ENCODE data around the gene CRNKL1.

DNA sequence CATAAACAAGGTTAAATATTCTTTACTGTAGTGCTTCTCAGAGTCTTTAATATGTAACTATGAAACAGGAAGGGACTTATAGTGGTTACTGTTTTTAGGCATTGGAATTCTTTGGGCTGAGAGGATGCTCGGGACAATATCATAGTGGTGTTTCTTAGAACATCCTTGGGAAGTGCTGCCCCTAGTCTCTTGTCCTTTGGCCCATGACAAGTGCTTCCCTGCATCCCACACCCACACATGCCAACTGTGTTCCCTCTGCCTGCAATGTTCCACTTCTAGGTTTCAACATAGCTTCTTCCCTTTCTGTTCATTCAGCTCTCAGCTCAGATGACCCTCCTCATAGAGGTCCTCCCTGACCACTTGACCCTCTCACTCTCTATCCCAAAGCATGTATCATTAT is 37.7 kb upstream of the CRNKL1 start:
- TF ChIP-seq, protein P1, sequence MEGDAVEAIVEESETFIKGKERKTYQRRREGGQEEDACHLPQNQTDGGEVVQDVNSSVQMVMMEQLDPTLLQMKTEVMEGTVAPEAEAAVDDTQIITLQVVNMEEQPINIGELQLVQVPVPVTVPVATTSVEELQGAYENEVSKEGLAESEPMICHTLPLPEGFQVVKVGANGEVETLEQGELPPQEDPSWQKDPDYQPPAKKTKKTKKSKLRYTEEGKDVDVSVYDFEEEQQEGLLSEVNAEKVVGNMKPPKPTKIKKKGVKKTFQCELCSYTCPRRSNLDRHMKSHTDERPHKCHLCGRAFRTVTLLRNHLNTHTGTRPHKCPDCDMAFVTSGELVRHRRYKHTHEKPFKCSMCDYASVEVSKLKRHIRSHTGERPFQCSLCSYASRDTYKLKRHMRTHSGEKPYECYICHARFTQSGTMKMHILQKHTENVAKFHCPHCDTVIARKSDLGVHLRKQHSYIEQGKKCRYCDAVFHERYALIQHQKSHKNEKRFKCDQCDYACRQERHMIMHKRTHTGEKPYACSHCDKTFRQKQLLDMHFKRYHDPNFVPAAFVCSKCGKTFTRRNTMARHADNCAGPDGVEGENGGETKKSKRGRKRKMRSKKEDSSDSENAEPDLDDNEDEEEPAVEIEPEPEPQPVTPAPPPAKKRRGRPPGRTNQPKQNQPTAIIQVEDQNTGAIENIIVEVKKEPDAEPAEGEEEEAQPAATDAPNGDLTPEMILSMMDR (conservative IDR thresholded peaks at IDR 0.05 in 1 of 2, IDR thresholded peaks at IDR 0.05 in 1 of 2; ENCODE audit: low read depth in 1 of 2, low read length in 2 of 2) = no peak
- no peak for TF ChIP-seq EZH2 (IDR thresholded peaks at IDR 0.05; ENCODE audit: low read length, missing control alignments)
